NOMO-1 treated with DMSO at 0.1 percent for 48 hours (cell line): ENCODE measurements around the gene ATP5PD.
"Not testable (repeated sequence)": the region's sequence is repeated elsewhere in the genome, so short reads cannot be mapped to it uniquely, and the experiment has no call there.

Source experiments
- DNase-seq: peaks from one replicate; lab custom pipeline; 2025; ENCODE audit not compliant: unreplicated experiment; lab: John Stamatoyannopoulos, UW

The ATP5PD gene

DNA sequence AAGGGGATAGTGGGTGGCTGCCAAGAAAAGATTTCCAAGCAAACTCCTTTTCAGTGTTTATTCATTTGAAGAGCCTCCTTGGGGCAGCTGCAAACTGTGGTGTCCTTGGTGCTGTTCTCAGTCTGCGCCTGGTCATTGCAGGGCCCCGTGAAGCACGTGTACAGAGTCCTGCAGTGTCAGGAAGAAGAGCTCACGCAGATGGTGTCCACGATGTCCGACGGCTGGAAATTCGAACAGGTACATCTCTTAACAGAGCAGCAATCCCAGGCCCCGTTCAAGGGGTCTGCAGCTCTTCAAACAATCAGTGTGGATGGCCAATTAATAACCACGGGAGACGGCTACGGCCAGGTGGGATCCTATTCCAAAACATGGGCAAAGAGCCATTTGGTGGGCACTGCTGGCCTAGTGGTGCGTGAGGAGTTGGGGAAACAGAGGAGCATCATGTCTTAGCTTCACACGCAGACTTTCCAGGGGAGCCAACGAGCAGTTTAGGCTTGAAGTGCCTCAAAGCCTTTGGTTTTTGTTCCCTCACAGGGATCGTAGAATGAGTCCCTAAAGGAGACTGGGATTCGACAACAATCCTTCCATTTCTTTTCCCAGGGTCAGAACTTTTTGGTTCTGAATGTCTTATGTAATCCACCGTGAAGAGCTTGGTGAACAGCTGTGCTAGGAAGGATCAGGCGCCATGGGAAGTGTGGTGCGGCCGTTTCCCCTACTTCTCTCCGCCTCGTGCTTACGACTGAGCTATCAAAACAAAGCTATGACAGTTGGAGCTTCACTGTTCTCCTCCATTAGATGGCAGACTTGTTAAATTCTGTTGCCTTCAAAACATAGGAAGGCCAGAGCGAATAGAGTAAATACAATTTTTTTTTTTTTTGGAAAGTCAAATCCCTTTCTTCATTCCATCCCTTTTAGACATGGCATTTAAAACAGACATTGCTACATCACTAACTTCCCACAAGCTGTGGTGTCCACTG, 12.9 kb upstream of the ATP5PD start:
- DNase-seq, result peak; percentile 16

DNA sequence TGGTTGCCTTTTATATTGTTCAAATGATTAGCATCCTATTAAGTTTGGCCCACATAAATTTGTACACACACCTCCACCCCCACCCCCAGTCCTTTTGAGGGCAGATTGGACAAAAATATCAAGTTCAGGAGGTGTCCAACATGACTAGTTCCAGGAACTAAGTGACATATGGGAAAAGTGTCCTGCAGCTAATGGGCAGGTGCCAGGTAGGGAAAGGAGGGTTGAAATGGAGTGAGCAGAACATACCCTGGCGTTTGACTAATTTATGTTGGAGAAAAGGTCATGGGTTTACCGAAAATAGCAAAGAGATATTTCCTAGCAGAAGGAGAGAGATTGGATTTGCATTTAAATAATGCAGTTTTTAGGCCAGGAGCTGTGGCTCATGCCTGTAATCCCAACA, 5.2 kb upstream of the ATP5PD start:
- no peak for DNase-seq

DNA sequence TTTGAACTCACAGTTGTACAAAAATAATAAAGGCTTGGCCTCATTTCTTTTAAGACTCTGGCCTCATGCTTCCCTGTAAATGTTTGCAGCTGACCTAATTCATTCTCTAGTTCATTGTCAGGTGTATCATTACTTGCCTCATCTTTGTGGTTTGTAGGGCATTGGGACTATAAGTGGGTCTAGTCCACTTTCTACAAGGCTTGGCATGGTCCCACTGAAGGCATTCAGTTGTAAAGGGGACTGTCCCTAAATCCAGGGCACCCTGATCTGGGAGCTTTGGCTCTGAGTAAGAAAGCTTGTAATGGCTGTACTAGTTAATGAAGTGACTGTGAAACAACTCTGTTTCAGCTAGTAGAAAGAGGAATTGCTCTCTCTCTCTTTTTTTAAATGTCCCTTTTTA, 2.9 kb upstream of the ATP5PD start:
- DNase-seq, result no peak

DNA sequence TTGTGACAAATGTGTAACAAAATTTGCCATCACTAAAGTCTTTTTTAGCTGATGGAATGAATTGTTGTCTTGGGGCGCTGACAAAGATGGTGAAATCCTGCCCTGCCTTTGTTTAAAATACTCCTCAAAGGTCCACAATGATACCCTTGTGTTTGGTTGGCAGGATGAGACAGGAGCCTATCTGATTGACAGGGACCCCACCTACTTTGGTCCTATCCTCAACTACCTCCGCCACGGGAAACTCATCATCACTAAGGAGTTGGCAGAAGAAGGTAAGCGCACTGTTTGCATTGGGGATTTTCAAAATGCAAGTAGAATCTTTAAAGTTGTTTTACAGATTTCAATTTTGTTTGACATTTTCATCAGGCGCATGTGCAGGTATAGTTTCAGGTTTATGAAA, 2.3 kb upstream of the ATP5PD start:
- no peak for DNase-seq

DNA sequence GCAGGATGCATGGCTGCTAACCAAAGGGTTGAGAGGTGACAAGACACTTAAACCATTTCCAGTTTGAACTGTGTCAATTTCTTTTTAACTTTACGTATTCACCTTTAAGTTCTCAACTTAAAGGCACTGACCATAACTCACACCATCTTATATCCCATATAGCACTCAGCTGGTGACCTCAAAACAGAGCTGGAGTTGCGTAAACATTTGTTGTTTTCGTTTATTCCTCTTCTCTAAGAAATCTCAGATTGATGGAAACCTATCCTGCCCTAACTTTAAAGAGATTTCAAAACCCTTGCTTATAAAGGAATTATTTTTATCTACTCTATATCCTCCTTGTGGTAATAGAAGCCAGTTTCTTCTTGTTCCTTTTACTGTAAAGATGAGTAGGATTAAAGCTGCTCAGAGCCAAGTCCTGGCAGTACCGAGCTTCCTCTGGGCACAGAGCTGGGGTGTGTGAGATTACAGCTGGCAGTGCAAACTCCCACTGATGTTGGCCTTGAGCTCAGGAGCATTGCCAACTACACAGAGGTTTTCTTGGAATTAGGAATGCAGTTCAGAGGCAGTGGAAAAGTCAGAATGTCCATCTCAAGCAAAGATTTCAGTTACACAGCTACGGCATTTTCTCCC, 1.6 kb upstream of the ATP5PD start:
- peak; percentile 8 for DNase-seq

DNA sequence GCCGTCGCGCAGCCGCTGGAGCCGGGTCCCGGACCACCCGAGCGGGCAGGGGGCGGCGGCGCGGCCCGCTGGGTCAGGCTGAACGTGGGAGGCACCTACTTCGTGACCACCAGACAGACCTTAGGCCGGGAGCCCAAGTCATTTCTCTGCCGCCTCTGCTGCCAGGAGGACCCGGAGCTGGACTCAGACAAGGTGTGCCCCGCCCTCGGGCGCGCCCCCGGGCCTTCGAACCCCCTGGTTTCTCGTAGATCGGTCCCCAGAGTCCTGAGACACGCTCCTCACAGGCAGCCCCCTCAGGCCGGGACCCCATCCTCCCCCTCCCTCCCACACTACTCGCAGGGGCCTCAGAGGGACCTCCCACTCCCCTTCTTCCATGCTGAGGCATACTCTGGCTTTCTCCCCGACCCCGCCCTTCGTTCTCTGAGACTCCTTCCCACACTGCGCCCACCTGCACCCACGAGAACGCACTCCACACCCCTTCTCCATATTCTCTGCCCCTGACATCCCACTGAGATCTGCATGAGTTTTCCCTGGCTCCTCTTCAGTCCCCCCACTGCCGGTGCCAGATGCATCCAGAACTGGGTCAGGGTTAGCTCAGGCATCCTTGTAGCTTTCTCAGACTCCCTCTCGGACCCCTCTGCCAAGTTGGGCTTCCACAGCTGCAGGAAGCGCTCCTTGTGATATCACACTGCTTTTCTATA, 779 bp upstream of the ATP5PD start:
- no peak for DNase-seq

DNA sequence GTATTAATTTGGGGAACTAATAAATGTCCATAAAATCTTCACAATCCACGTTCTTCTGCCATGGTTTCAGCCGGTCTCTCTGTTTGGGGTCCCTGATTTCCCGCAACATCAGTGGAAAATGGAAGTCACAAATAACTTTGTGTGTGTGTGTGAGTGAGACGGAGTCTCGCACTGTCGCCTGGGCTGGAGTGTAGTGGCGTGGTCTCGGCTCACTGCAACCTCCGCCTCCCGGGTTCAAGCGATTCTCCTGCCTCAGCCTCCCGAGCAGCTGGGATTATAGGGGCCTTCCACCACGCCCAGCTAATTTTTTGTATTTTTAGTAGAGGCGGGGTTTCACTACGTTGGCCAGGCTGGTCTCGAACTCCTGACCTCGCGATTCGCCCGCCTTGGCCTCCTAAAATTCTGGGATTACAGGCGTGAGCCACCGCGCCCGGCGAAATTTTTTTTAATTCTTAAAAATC, 793 bp downstream of the ATP5PD start:
- DNase-seq, result not testable (repeated sequence)

DNA sequence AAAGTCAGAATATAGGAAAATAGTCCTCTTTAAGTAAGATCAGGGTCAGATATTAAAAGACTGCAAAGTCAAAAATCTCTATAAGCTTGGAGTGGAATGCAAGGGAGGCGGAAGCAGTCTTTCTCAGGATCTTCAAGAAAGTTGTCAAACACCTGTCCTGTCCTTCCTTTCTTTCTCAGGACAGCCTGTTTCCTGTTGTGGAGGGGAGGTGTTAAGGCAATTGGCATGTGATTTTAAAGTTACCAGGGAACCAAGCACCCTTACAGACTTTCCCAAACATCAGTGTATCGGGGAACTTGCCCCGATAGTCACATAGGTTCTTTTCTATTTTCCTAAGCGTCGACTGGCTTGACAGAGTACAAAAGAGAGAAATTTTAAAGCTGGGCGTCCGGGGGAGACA, 2.1 kb downstream of the ATP5PD start:
- DNase-seq, result no peak

DNA sequence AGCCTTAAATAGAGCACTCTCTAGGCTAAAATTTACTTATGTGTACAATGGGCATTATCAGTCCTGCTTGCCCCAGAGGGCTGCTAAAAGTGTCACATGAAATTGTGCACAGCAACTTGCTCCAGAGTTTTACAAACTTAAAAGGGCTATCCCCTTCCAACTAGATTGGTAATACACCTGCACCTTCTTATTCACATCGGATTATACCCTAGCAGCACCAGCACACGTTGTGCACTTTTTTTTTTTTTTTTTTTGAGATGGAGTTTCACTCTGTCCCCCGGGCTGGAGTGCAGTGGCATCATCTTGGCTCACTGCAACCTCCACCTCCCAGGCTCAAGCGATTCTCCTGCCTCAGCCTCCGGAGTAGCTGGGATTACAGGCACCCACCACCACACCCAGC, 3.0 kb downstream of the ATP5PD start:
- DNase-seq, result not testable (repeated sequence)

DNA sequence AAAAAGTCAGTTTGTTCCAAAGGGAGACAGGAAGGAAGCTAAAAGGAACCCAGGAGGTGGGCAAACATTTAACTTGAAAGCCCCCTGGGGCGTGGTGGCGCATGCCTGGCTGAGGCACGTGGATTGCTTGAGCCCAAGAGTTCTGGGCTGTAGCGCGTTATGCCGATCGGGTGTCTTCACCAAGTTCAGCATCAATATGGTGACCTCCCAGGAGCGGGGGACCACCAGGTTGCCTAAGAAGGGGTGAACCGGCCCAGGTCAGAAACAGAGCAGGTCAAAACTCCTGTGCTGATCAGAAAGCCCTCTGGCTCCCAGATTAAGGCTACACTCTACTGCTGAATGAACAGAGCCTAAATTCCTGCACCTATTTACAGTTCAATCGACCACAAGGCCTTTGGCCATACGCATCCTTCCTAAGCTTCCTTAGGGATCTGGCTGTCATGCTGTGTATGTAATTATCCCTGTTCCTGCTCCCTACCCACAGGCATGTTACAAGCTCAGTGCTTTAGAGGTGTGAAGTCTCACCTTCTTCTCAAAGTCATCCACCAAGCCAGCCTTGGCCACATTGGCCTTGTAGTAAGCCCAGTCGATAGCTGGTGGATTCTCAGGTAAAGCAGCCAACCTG, 5.0 kb downstream of the ATP5PD start:
- no peak for DNase-seq

DNA sequence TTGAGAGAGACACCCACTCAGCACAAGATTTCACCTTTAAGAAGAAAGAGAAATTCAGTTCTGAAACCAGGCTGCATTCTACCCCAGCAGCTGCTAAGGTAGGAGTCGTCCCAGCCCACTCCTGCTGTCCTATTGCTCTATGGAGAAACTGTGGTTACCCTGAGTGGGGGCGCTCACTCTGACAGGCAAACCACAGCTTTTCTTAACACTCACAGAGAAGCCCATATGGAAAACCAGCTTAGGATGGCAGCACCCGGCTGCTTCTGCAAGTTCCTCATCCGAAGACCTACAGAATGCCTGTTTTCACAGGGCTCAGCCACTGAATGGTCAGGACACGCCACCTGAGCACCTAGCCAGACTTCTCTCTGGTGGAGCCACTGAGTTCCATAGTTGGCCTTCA, 7.5 kb downstream of the ATP5PD start:
- no peak for DNase-seq

DNA sequence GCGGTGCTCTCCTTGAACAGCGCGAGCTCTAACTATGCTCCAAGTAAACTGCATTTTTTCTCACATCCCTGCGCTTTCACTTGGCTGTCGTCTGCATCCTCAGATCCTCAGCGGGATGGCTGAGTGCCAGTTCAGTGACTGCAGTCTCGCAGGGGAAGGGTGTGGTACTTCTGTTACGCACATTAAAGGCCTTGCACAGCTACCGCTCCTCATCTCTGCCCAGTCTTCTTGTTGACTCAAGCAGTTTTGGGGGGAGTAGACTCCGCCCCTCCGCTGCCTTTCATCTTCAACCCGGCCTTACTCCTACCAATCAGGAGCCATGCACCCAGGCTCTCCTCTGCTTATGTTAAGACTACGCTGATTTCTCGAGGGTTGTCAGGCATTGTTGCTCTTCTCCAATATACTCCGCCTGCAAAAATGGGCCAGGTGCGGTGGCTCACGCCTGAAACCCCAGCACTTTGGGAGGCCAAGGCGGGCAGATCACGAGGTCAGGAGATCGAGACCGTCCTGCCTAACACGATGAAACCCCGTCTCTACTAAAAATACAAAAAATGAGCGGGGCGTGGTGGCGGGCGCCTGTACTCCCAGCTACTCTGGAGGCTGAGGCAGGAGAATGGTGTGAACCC, 10.0 kb downstream of the ATP5PD start:
- no peak for DNase-seq

DNA sequence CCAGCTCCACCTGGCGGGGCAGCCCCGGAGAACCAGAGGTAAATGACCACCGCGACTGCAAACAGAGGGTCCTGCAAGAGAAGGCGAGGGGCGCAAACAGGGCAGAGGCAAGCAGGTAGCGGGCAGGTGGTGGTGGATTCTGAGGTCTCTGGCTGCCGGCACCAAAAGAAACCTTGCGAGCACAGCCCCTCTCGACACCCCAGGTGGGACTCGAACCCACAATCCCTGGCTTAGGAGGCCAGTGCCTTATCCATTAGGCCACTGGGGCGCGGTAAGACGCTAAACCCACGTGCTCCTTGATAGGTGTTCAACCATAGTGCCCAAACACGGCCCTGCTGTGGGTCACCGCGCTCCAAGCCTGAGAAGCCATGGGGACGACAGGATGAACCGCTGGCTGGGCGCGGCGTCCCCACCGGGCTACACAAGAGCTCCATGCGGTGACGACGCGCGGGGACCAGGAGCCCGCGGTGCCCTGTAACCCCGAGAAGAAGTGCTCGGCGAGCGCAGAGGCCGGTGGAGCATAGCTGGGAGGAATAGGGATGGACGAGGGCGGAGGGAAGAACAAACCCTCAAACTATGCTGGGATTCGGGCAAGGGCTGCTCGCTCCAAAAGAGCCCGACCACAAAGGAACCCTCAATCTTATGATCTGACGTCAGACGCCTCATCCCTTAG, 12.4 kb downstream of the ATP5PD start:
- peak; percentile 87 for DNase-seq

DNA sequence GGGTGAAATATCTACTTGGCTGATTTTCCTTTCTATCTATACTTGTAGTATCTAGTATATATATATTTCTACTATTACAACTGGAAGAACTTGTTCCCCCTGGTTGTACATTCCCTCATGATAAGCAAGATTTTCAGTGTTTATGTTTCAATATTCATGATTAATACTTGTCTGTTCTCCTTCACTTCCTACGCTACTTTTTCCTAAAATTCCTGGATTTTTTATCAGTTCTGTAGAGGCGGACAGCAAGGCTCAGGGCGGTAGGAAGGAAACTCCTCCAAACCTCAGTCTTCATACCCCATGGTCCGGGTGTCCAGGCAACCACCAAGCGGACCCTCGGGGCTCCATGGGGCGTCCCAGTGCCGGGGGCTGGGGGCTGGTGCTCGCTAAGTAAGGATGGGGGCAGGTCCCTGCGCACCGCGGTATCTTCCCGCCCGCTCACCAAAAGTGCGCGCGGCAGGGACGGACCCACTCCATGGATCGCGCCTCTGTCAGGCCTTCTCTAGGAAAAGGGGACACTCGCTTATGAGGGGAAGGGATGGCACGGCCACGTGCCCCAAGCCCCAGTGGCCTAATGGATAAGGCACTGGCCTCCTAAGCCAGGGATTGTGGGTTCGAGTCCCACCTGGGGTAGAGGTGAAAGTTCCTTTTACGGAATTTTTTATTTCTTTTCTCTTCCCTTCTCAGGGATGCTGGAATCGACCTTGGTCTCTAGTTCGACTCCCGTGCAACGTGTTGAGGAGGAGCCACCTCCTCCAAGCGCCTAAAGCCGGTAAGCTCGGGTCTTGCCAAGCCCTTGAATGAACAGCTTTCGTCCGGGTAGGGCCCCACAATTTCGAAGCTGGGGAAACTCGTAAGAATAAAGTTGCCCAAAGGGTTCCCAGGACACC, 13.2 kb downstream of the ATP5PD start:
- DNase-seq, result peak; percentile 50

DNA sequence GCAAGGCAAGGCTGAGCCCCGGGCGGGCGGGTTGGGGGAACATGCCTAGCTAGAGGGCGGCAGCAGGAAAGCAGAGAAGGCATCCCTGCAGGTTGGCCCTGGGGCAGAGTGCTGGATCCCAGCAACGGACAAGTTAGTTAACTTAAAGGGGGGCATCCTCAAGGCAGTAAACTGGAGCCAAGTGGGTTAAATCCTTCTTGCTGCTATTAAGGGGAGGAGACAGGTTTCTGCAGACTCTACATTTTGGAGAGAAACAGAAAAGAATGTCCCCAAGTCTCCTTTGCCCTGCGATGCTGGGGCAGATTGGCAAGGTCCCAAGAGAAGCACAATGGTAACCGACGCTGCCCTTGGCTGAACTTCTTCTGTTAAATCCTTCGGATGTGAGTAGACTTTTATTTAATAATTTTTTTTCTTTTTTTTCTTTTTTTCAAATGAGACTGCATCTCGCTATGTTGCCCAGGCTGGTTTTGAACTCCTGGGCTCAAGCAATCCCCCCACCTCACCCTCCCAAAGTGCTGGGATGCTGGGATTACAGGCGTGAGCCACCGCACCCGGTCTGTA, 14.0 kb downstream of the ATP5PD start:
- no peak for DNase-seq

DNA sequence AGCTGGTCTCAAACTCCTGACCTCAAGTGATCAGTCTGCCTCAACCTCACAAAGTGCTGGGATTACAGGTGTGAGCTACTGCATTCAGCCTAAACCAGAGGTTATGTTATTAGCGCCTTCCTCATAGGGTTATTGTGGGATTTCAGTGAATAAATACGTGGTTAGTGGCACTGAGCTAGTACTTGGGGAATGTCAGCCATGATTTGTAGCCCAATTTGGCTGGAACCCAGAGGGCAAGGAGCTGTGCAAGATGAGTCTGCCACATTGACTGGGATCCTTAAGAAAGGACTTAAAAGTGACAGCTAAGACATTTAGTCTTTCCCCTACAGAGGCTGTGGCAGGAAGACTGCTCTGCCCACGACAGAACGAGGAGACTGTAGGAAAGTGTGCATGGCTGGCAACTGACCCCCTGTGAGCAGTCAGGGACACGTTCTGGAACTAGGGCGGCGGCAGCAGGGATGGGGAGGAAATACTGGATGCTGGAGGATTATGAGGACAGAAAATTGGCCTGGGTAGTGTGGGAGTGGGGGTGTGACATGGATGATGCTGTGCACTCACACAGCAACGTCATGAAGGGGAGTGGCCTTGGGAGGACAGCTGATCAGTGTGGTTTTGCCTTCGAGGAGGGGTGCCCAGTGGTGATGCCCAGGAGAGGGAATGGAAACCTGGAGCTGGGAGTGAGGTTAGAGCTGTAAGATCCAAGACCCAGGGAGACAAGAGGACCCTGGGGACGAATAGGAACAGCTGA, 14.6 kb downstream of the ATP5PD start:
- no peak for DNase-seq

DNA sequence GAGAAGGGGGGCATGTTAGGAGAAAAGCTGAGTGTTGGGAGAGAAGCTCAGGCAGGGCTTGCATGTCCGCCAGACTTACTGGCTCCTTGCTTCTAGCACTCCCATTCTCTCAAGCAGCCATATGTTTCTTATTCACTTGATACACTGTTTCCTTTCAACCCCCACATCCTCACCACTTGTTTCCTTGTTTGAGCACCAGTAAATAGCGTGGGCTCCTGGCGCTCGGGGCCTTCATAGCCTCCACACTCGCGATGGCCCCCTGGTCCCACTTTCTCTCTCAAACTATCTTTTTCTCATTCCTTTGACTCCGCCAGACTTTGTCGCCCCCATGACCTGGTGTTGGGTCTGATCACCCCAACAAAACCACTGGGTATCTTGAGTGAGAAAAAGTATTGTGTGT, 16.6 kb downstream of the ATP5PD start:
- no peak for DNase-seq

DNA sequence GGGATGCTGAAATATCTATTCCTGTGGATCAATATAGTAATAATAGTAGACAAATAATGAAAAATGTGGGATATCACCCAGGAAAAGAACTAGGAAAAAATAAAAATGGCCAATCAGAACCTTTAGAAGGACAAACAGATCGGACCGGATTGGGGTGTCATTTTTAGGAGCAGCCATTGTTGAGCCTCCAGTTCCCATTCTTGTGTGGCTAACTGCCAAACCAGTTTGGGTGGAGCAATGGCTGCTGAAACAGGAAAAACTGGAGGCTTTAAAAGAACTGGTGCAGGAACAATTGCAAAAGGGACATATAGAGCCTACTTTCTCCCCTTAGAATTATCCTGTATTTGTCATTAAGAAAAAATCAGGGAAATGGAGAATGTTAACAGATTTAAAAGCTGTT, 20.1 kb downstream of the ATP5PD start:
- DNase-seq, result not testable (repeated sequence)
